Left kidney (tissue), 2 donors: ENCODE data around the gene SERINC5. TPM values are rescaled to one million over a fixed set of nuclear protein-coding genes. Genes with fewer than 3 reads are reported as not detected.
A peak's percentile ranks its signal among the peaks of the same experiment; 100 is the strongest.
"Not testable (repeated sequence)": the region's sequence is repeated elsewhere in the genome, so short reads cannot be mapped to it uniquely, and the experiment has no call there.

Source experiments
- DNase-seq: peaks from one replicate; pipeline ENCODE4 v3.0.0-alpha.2; 2013
- polyA plus RNA-seq: library from polyadenylated mRNA; unstranded; fragments of 120-200 nt; gene quantifications from one replicate; pipeline ENCODE4 v1.2.1, GENCODE V29; 2013; ENCODE audit not compliant: insufficient read length

Gene SERINC5
- polyA plus RNA-seq, 1 donor, result 58.5 TPM

GRCh38 chr5:80174790-80175189 is 81.1 kb downstream of the SERINC5 start:
- no peak for DNase-seq

- DNase-seq, result no peak
Measured at GRCh38 chr5:80172067-80172695, 83.7 kb downstream of the SERINC5 start.

GRCh38 chr5:80170117-80170535 is 85.7 kb downstream of the SERINC5 start:
- no peak for DNase-seq

GRCh38 chr5:80168388-80169028 is 87.3 kb downstream of the SERINC5 start:
- DNase-seq, result no peak

GRCh38 chr5:80165452-80165851 is 90.4 kb downstream of the SERINC5 start:
- DNase-seq, result peak; percentile 84

- DNase-seq, result no peak
Measured at GRCh38 chr5:80161165-80161564, 94.7 kb downstream of the SERINC5 start.

- DNase-seq, result no peak
Measured at GRCh38 chr5:80160242-80160641, 95.6 kb downstream of the SERINC5 start.

- DNase-seq, result no peak
Measured at GRCh38 chr5:80159133-80159815, 96.6 kb downstream of the SERINC5 start.

GRCh38 chr5:80156156-80156555 is 99.7 kb downstream of the SERINC5 start:
- no peak for DNase-seq

- no peak for DNase-seq
Measured at GRCh38 chr5:80154749-80155148, 101.1 kb downstream of the SERINC5 start.

GRCh38 chr5:80154289-80154688 is 101.6 kb downstream of the SERINC5 start:
- DNase-seq, result not testable (repeated sequence)

- DNase-seq, result no peak
Measured at GRCh38 chr5:80153586-80154126, 102.2 kb downstream of the SERINC5 start.

- no peak for DNase-seq
Measured at GRCh38 chr5:80152778-80153177, 103.1 kb downstream of the SERINC5 start.

- DNase-seq, result no peak
Measured at GRCh38 chr5:80151890-80152289, 104.0 kb downstream of the SERINC5 start.

GRCh38 chr5:80150731-80151130 is 105.1 kb downstream of the SERINC5 start:
- DNase-seq, result no peak

GRCh38 chr5:80149161-80149609 is 106.7 kb downstream of the SERINC5 start:
- DNase-seq, result no peak

- DNase-seq, result no peak
Measured at GRCh38 chr5:80147119-80147815, 108.6 kb downstream of the SERINC5 start.

GRCh38 chr5:80146046-80146445 is 109.8 kb downstream of the SERINC5 start:
- DNase-seq, result no peak

GRCh38 chr5:80143491-80143890 is 112.4 kb downstream of the SERINC5 start:
- DNase-seq, result no peak

GRCh38 chr5:80142996-80143395 is 112.9 kb downstream of the SERINC5 start:
- DNase-seq, result no peak

GRCh38 chr5:80141681-80142080 is 114.2 kb downstream of the SERINC5 start:
- DNase-seq, result no peak

- peak; percentile 63 for DNase-seq
Measured at GRCh38 chr5:80141147-80141671, 114.6 kb downstream of the SERINC5 start.
